ENCODE data around the gene ZFYVE9.

- TF ChIP-seq CTCF (IDR thresholded peaks at IDR 0.05) (no peak), POLR2A (IDR thresholded peaks at IDR 0.05) (no peak)
Measured at GRCh38 chr1:52393174-52393573, 251.3 kb downstream of the ZFYVE9 start.

Data from testis (tissue), 2 donors.